NCI-H1105 (cell line): ENCODE results near the gene LRRC56.

Experiments
- DNase-seq: peaks from one replicate; lab custom pipeline; 2025; lab: John Stamatoyannopoulos, UW

The LRRC56 gene

DNA sequence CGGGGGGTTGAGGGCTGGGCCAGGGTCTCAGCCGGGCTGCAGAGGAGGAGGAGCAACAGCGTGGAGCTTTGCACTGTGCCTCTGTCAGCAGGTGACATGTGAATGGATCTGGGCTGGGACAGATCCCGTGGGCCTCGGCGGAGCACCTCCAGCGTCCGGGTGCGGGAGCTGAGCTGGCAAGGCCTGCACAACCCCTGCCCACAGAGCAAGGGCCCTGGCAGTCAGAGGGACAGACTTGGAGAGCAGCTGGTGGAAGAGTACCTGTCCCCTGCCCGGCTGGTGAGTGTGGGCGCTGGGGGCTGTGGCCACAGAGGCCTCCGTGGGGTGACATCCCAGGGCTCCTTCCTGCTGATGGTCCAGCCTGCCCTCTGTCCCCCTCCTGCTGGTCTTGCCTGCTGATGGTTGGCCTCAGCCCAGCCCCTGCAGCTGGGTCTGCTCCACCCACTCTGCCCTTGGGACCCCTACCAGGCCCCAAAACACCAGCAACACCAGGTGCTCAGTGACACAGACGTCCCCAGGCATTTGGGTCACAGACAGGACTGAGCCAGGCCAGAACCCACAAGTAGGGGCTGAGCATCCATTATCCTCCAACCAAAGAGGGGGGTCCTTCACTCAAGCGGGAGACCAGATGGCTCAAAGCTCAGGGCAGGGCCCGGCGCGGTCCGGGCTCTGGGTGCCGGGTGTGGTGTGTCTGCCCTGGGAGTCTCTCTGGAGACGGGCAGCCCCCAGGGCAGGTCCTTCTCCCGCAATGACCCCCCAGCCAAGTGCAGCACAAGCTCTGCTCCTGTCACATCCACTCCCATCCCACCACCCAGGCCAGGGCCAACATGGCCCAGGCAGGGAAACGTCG is 3.5 kb downstream of the LRRC56 start:
- no peak for DNase-seq

DNA sequence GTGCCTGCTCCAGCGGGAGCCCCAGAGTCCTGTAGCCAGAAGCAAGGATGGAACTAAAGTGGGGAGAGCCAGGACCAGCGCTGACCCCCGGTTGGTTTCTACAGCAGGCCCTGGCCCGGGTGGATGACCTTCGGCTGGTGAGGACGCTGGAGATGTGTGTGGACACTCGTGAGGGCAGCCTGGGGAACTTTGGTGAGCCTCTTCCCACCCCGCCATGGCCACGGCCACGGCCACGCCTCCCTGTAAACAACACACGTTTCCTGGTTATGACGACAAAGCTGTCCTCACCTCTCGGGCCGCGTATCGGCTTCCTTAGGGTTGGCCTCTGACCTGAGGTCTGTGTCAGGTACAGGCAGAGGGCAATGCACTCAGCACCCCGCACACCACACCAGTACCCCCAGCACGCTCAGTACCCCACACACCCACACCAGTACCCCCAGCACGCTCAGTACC is 4.1 kb downstream of the LRRC56 start:
- DNase-seq, result no peak

DNA sequence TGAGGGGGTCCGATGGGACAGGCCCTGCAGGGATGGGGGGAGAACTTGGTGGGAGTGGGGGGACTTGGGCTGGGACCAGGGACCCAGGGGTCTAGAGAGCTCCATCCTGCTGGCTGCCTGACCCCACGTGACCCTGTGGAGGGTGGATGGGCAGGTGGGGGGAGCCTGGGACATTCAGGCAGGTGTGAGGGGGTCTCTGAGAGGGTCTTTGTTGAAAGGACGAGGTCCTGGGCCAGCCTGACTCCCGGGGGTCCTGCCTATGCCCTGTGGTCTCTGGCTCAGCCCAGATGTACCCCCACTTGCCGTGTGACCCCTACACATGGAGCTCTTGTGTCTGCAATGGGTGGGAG is 7.5 kb downstream of the LRRC56 start:
- no peak for DNase-seq

DNA sequence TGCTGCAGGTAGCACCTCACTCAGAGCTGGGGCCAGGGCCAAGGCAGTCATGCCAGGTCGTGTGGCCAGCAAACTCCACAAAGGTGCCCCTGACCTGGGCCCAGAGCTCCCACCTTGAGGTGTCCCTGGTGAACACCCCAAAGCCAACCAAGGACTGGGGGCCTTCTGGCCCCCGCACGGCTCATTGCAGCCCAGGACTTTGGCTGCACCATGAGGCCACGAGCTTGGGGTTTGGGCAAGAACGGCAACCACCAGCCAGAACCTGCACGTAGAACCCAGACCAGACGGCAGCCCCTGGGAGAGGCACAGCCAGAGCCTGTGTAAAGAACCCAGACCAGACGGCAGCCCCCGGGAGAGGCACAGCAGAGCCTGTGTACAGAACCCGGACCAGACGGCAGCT is 7.8 kb downstream of the LRRC56 start:
- DNase-seq, result no peak

DNA sequence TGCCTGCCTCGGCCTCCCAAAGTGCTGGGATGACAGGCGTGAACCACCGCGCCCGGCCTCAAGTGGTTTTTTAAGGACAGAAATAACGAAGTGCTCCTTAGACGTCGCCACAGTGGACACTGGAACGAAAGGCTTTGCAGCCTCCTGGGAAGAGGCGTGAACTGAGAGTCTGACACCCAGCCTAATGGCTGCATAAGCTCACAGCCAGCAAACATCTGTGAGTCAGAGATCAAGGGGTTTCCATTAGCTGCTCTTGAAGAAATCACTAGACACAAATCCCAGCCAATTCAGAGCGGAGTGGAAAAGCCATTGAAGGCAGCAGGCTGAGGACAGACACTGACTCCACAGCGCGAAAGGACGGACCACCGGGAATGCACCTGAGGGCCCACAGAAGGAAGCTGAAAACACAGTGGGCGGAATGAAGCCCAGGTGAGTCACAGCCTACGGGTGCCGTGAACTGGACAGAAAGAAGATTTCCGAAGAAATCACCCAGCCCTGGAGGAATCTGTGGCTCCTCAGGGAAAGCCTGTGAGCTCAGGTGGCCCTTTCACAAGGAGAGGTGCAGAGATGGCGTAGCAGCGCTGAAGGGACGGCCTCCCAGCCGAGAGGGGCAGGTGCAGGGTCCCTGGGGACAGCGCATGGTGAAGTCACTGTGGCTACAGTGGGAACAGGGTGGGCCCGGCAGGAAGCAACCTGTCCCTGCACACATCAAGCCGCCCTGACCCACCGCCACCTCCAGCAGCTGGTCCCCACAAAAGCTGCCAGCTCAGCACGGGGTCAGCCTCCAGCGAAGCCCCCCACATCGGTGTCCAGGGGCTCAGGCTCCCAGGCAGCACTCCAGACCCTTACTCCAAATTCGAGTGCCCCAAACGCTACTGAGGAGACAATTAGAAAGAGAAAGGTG is 11.6 kb downstream of the LRRC56 start:
- DNase-seq, result no peak

DNA sequence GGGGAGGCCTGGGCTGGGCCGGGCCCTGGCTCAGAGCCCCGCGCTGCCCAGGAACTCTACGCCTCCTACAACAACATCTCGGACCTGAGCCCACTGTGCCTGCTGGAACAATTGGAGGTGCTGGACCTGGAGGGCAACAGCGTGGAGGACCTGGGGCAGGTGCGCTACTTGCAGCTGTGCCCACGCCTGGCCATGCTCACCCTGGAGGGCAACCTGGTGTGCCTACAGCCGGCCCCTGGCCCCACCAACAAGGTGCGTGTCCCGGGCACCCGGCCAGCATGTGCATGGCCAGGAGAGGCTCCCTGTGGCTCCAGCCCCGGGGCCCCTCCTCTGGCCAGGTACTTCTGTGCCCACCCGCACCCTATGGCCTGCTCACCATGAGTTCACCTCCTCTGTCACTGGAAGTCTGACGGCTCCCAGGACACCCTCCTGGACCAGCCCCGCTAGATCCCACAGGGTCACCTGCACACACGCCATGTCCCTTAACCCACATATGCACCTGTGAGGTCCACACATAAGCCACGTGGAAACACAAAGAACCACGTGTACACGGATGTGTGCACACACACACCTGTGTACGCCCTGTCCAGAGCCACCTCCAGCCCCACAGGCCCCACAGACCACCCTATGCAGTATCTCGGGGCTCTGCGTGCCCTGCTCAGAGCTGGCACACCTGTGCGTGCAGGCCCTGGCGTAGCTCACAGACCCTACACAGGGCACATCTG is 12.9 kb downstream of the LRRC56 start:
- no peak for DNase-seq

DNA sequence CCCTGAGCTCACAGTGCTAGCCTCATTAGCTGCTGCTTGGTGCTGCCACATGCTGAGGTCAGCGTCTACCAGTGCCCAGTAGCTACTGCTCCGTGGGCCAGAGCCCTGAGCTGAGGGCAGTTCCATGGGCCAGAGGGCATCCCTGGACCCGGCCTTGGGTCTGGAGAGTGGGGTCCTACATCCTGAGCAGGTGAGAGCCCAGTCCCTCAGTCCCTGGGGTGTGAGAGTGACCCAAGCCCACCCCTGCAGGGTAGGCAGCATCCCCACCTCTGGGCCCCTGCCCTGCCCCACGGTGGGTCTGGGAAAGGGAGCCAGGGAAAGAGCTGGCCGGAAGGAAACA is 13.4 kb downstream of the LRRC56 start:
- no peak for DNase-seq

DNA sequence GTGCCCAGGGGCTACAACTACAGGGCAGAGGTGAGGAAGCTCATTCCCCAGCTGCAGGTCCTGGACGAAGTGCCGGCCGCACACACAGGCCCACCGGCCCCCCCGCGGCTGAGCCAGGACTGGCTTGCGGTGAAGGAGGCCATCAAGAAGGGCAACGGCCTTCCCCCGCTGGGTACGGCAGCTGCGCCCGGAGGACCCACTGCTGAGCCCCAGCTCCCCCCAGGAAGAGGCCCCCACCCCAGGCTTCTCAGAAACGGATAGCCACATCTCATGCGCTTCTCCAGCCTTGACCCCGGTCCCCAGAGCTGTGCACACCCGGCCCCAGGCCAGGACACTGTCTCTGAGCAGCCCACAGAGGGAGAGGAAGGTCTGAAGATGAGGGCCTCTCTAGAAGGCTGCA is 13.8 kb downstream of the LRRC56 start:
- no peak for DNase-seq

DNA sequence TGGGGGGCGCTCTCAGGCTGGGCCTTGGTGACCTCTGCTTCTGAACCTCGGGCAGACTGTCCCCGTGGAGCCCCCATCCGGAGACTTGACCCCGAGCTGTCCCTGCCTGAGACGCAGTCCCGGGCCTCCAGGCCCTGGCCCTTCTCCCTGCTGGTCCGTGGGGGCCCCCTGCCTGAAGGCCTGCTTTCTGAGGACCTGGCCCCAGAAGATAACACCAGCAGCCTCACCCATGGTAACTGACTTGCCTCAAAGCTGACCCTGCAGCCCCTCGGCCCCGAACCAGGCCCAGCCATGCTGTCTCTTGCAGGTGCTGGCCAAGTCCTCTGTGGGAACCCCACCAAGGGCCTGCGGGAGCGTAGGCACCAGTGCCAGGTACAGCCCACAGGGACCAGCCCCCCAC is 14.3 kb downstream of the LRRC56 start:
- DNase-seq, result no peak

DNA sequence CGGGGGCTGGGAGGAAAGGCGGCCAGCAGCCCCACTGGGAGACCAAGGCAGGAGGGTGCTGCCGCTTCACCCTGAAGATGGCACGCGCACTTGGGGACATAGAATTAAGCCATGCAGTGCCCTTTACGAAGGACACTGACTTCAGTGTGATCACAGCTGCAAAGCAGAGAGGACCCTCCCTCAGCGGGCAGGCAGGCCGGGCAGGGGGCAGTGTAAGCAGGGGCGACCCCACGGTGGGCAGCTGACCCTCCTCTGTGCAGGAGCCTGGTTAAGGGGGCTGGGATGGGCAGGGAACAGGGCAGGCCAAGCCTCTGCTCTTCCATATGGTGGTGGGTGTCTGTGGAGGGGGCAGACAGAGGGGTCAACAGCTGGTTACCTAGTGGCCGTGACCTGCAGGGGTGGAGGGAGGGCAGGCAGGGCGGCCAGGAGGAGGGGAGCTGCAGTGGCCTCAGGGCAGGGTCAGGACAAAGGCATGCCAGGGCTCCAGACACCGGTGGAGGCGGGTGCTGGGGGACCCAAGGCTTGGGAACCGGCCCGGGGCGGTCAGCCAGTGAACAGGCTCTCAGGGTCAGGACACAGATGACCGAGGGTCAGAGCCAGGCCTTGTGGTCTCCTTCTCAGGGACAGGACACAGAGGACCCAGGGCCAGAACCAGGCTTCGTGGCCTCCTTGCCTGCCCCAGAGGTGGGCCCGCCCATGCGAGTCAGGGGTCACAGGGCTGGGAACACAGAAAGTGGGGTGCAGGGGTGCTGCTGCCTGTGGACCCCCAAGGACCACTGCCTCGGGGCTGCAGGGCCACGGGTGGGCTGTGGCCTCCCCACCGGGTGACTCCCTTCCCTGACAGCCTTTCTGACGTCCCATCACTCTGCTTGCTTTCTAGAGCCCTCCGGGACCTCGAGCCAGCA is 16.0 kb downstream of the LRRC56 start:
- DNase-seq, result no peak

DNA sequence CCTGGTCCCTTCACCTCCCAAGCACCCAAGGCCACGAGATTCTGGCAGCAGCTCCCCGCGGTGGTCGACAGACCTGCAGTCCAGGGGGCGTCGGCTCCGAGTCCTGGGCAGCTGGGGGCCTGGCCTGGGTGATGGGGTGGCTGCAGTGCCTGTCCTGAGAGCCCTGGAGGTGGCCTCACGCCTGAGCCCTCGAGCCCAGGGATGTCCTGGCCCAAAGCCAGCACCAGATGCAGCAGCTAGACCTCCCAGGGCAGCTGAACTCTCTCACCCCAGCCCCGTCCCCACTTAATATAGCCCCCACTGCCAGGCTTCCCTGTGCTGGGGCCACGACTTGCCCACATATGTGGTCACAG is 16.6 kb downstream of the LRRC56 start:
- DNase-seq, result no peak

DNA sequence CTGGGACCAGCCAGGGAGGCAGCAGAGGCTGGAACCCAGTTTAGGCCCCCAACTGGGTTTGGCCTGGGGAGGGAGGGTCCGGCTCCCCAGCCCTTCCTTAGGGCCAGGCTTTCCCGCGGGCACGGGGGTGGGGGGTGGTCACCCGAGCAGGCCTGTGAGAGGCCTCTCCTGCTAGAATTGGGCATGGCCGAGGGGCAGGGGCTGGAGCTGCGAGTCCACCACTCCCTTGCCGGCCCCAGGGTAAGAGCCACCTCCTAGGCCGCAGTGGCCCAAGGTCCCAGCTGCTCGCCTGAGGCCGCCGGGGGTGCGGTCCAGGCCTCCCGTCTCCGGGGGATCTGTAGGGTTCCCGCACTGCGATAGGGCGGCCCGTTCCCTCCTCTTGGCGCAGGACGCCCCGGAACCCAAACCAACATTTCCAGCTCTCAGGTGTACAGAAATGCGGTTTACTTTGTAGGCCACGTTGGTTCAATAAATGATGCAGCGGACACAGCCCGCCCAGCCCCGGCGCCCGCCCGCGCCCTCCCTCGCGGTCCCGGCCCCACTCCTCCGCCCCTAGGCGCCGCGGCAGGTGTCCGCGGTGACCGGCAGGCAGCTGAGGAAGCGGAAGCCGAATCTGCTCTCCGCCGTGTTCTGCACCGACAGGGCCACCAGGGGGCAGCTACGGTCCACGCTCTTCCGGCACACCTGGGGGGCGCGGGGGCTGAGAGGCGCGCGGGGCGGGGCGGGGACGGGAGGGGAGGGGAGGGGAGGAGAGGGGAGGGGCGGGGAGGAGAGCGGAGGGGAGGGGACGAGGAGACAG is 17.3 kb downstream of the LRRC56 start:
- DNase-seq, result peak; percentile 85

DNA sequence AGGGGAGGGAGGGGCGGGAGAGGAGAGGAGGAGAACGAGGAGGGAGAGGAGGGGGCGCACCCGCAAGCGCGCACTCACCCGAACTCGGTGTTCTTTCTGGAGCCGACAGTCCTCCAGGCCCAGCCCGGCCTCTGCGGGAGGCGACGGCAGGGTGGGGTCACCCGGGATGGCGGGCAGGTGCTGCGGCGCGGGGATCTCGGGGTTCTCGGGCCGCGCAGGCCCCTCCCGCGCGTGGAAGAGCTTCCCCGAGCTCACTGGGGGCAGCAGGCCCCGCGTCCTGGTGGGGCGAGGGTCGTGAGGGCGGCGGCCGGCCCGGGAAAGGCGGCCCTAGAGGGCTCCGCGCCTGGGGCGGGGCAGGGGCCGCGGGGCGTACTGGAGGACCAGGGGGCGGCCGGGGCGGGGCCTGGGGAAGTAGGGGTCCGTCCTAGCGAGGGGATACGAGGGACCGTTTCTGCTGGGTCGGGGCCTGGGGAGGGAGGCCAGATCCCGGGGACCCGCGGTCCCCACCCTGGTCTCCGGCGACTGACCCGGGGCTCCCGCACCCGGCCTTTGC is 18.0 kb downstream of the LRRC56 start:
- peak; percentile 24 for DNase-seq

DNA sequence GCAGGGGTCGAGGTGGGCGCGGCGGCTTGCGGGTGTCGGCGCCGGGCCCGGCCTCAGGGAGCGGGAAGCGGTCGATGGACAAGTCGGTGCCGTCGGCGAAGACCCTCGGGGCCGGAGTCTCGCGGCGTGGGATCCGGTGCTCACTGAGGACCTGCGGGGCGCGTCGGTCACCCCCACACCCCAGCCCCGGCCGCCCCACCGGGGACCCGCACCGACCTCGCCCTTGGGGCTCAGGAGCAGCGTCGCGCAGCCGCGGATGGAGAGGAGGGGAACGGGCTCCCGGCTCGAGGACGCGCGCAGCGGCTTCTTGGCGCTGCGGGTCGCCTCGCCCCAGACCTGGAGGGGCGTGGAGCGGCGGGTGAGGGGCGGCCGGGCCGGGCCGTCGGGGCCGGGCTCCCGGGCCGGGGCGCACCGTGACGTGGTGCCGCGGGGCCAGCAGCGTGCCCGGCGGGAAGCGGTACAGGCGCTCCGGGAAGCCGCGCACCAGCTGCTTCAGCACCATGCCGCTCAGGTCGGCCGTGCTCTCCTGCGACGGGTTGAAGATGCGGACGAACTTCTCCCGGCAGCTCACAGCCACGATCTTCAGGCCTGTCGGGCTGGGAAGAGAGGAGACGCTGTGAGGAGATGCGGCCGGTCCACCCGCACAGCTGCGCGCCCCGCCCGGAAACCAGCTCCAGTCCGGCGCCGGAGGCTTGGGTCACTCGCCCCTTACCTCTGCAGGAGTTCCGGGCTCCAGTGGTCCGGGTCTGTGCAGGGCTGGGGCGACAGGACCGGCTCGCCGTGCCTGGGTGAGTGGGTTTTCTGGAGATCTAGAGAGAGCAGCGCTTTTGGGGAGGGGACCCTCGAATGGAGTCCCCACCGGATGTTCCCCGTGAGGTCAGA is 18.7 kb downstream of the LRRC56 start:
- DNase-seq, result no peak

DNA sequence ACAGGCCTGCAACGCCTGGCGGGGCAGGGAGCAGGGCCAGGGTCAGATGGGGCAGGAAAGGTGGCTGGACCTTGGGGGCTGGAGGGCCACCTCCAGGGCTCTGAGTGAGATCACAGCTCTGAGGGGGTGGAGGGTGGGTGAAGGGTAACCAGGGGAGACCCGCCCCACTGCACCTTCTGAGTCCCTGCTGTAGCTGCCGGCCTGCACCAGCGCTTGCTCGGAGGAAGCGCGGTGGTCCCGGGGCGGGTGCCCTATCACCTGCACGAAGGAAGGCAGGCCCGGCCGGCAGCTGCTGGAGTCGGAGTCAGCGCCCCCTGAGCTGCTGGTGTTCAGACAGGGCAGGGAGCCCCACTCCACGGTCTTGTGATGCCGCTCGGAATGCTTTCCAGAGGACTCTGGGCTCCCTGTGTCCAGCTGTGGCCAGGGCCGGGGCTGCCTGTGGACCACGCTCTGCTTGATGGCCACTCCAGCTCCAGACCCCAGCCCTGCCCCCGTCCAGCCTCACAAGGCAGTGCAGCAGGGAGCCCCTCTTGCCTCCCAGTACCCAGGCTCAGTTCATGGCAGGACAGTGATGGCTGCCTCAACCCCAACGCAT is 19.4 kb downstream of the LRRC56 start:
- no peak for DNase-seq

DNA sequence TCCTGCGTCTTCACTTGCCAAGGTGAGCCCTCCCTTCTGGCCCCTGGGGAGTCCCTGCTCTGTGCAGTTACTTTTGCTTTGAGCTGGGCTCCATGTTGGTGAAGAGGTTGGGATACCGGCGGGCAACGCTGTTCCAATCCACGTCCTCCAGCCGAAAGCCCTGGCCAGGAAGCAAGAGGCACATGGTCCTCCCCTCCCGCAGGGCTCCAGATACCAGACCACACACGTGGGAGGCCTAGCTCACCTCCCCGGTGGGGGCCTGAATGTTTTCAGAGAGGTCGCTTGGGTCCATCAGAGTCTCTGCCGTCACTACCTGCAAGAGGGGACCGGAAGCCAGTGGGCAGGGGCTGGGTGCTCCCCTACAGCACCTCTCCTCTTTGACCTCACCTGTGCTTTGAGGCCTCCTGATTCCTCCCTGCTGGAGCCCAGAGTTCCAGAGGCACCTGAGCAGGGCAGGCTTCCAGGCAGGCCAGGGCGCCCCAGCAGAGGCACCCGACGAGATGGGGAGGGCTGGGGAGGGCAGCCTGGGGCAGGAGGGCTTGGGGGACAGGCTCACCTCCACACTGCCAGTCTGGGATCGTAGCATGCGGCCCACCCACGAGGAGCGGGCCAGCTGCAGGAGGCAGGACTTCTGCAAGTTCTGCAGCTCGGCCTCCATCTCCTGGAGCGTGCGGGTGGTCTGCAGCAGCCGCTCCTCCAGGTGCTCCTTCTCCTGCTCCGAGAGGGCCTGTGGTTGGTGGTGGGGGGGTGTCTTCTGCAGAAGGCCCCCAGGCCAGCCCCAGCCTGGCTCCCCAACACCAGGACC is 20.2 kb downstream of the LRRC56 start:
- DNase-seq, result no peak

DNA sequence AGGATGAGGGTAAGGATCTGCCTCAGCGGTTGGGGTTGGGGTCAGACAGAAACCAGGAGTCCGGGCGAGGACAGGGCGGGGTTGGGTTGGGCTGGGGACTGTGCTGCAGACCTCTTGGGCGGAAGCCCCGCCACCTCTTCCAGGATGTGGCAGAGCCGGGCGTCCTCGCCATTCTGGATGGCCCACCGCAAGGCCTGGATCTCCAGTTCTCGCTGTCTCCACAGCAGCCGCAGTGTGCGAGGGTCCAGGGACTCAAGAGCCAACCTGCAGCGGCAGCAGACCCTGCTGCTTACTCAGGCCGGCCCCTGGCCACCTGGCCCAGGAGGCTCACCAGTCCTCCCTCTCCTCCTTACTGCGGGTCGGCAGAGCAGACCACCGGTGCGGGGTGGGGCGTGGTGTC is 21.2 kb downstream of the LRRC56 start:
- DNase-seq, result no peak

DNA sequence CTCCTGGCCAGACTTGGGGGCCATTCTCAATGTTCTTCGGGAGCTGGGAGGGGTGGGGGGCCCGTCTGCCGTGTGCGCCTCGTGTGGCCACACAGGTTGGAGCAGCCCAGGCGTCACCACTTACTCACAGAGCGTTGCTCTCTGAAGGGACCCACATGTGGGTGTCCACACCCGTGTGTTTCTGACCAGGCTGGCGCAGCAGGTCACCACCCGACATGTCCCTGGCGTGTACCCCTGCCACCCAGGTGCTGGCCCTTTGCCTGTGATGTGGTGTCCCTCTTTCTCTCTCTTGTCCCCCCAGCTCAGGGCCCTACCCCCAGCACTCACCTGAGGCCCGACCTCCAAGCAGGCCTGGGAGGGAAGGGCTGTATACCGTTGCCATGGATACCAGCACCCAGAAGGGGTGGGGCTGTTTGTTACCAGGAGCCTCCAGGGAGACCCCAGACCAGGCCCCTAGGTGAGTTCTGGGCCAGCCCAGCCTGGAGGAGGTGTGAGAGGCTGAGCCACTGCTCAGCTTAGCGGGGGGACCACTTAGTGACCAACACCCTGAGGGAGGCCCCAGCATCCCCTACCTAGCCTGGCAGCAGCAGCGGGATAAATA is 21.8 kb downstream of the LRRC56 start:
- no peak for DNase-seq
